Breast epithelium (tissue), 4 donors: ENCODE data around the gene OR4K2. TPM values are rescaled to one million over a fixed set of nuclear protein-coding genes. Genes with fewer than 3 reads are reported as not detected.

Experiments used
- DNase-seq, 2 donors: peaks; one replicate each; pipeline ENCODE4 v3.0.0-alpha.2; 2019; ENCODE audit warnings: low spot score in 2 of 2
- H3K27ac ChIP-seq, 2 donors: fragments of 200-600 bp; sonication (generic) in 1 of 2; one replicate each; pipeline ENCODE4 v1.5.1; 2016 to 2019; ENCODE audit warnings: mild to moderate bottlenecking in 1 of 2
- H3K27me3 ChIP-seq, 2 donors: fragments of 200-600 bp; sonication (generic) in 1 of 2; one replicate each; pipeline versions ENCODE4 v1.5.1 to v1.6.0; 2017 to 2019; ENCODE audit warnings: control low read depth in 1 of 2, mild to moderate bottlenecking in 1 of 2
- H3K36me3 ChIP-seq: fragments of 200-600 bp; one replicate; pipeline ENCODE4 v1.5.1; 2019
- H3K4me1 ChIP-seq, 2 donors: fragments of 200-600 bp; sonication (generic); one replicate each; pipeline ENCODE4 v1.5.1; 2016 to 2019; ENCODE audit warnings: control low read depth in 1 of 2
- H3K4me3 ChIP-seq, 3 donors: fragments of 200-600 bp; sonication (generic); 1 replicate in 2 of 3; 2 replicates in 1 of 3; pipeline ENCODE4 v1.5.1; 2016 to 2019; ENCODE audit warnings: mild to moderate bottlenecking in 3 of 3, moderate library complexity in 2 of 3
- H3K9me3 ChIP-seq, 2 donors: fragments of 200-600 bp; sonication (generic) in 1 of 2; one replicate each; pipeline ENCODE4 v1.5.1; 2016 to 2019; ENCODE audit warnings: control low read depth in 1 of 2
- POLR2A ChIP-seq: fragments of 450-650 bp; IDR thresholded peaks from one replicate; pipeline ENCODE4 v1.6.1; 2016; ENCODE audit warnings: antibody characterized with exemption, mild to moderate bottlenecking, moderate library complexity
- POLR2AphosphoS5 ChIP-seq, 3 donors: sonication (generic); formaldehyde crosslinking; IDR thresholded peaks; one replicate each; pipeline ENCODE4 v1.6.1; 2017; ENCODE audit warnings: antibody characterized with exemption in 3 of 3
- intact Hi-C: fragments of 100-400 bp; cut with DNase I; formaldehyde crosslinking; loops from one replicate; pipeline ENCODE4 v1.15.1; 2023; ENCODE audit warnings: low total_unique reads
- total RNA-seq, 3 donors: library from RNA; depleted of rRNA; stranded (reverse); fragments of >200 nt; gene quantifications; one replicate each; pipeline ENCODE4 v1.1.0, GENCODE V29; 2016
- TF ChIP-seq, protein P1 (sequence below), 3 donors: fragments of 450-650 bp; IDR thresholded peaks; one replicate each; pipeline ENCODE4 v1.5.1; 2016 to 2017; ENCODE audit warnings: antibody characterized with exemption in 3 of 3, mild to moderate bottlenecking in 3 of 3, moderate library complexity in 3 of 3

Gene OR4K2
- total RNA-seq, 3 donors from 2014 or later, result not detected

DNA sequence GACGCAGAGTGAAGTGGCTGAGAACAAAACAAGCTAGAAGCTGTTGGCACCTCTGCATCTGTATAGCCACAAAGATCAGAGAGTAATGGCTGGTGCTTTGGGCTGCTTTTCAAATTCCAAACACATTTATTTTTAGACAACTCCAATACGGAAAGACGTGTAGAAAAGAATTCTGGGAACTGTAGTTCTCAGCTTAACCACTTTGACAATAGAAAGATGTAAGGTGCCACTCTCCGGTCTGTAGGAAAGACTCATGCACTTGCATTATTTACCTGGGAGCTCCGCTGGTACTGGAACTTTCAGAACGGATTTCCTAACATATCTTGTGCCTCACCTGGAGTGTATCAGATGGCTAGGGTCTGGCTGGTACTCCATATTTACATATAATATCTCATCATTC, 1.8 kb upstream of the OR4K2 start:
- intact Hi-C loops, result no loop called here

DNA sequence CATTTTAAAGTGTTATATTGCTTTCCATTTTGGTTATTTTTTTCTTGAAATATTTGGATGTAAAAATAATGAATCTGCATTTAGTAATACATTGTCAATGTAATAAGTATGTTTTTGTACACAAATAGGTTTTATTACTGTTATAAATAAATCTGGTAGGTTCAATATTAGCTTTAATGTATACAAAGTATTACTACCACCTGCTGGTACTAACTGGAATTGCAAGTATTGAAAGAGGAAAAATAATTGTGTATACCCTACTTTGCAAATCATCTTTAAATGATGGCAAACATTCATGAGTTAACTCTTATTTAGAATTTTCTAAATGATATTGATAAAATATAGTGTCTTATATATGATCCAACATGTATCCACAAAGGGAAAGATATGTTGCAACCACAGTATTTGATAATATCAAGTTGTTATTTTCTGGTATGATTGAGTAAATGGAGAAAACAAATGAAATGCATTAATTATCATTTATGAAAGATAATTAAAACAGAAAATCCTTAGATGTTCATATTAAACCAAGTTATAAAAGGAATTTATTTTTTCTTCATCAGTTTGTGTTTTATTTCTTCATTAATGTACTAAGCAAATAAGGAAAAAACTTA, 3.2 kb downstream of the OR4K2 start:
- Histone ChIP-seq H3K4me3 (no peak overlapping the region), H3K9me3 (no peaks in the 10 kb centered on the region), H3K36me3 (no peaks in the 10 kb centered on the region), H3K4me1 (no peaks in the 10 kb centered on the region), H3K27ac (no peak overlapping the region), H3K27me3 (no peaks in the 10 kb centered on the region)
- intact Hi-C loops, result no loop called here
- TF ChIP-seq, protein P1, sequence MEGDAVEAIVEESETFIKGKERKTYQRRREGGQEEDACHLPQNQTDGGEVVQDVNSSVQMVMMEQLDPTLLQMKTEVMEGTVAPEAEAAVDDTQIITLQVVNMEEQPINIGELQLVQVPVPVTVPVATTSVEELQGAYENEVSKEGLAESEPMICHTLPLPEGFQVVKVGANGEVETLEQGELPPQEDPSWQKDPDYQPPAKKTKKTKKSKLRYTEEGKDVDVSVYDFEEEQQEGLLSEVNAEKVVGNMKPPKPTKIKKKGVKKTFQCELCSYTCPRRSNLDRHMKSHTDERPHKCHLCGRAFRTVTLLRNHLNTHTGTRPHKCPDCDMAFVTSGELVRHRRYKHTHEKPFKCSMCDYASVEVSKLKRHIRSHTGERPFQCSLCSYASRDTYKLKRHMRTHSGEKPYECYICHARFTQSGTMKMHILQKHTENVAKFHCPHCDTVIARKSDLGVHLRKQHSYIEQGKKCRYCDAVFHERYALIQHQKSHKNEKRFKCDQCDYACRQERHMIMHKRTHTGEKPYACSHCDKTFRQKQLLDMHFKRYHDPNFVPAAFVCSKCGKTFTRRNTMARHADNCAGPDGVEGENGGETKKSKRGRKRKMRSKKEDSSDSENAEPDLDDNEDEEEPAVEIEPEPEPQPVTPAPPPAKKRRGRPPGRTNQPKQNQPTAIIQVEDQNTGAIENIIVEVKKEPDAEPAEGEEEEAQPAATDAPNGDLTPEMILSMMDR (IDR thresholded peaks at IDR 0.05), result peak in 1 of 3 donors; percentile 20
- no peak for TF ChIP-seq POLR2A
- no peak for DNase-seq

More for the DNA sequence above, 1.8 kb upstream of the OR4K2 start:
- H3K9me3 ChIP-seq, result no peaks in the 10 kb centered on the region
- H3K4me1 ChIP-seq, result no peaks in the 10 kb centered on the region
- H3K27ac ChIP-seq, result no peak overlapping the region
- no peaks in the 10 kb centered on the region for H3K27me3 ChIP-seq
- H3K36me3 ChIP-seq, result no peaks in the 10 kb centered on the region
- no peak overlapping the region for H3K4me3 ChIP-seq
- DNase-seq, result no peak
- TF ChIP-seq POLR2AphosphoS5 (IDR thresholded peaks at IDR 0.05) (no peak), POLR2A (no peak)
- TF ChIP-seq, protein P1 (IDR thresholded peaks at IDR 0.05), result no peak

DNA sequence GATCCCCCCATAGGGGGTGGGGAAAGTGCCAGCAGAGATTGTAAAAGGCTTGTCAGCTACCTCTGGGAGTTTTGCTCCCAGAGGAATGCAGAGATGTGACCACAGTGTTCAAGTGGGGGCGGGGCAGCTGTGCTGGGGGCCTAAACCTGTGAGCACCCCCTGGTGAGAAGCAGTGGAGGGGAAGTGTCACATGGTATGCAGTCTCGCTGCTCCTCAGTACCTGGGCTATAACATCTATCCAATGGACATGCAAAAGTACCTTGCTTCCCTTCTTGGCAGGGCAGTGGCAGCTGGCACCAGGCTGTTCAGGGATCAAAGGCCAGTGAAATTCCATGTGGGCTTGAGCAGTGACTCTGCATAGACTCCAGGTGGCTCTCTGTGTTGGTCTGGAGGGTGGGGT, 20.3 kb downstream of the OR4K2 start:
- Histone ChIP-seq H3K27me3 (no peaks in the 10 kb centered on the region), H3K4me3 (no peak overlapping the region), H3K9me3 (peaks cover 28 to 84% of the 10 kb centered on the region in 2 donors), H3K4me1 (no peaks in the 10 kb centered on the region), H3K36me3 (no peaks in the 10 kb centered on the region), H3K27ac (no peak overlapping the region)
- no peak for DNase-seq
- intact Hi-C loops, result no loop called here
- TF ChIP-seq, protein P1 (IDR thresholded peaks at IDR 0.05), result no peak
- no peak for TF ChIP-seq POLR2A
- TF ChIP-seq POLR2AphosphoS5 (IDR thresholded peaks at IDR 0.05), result no peak

DNA sequence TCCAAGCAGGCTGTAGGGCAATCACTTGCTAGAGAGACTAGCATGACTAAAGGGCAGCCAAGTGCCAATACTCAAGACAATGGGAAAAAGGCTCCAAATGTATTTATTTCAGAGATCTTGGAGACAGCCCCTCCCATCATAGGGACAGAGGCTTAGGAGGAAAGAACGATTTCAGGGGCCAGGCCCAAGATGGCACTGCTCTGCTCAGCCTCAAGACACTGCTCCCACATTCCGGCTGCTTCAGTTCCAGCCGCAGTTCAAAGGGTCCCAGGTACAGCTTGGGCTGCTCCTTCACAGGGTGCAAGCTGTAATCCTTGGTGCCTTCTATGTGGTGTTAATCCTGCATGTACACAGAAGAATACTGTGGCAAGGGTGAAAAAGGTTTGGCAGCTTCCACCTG, 26.1 kb downstream of the OR4K2 start:
- intact Hi-C loops, result no loop called here
- no peak for DNase-seq
- Histone ChIP-seq H3K27me3 (no peaks in the 10 kb centered on the region), H3K4me3 (no peak overlapping the region), H3K36me3 (no peaks in the 10 kb centered on the region), H3K4me1 (no peaks in the 10 kb centered on the region), H3K27ac (no peak overlapping the region), H3K9me3 (peaks cover 2 to 37% of the 10 kb centered on the region in 2 donors)
- TF ChIP-seq POLR2A (no peak), POLR2AphosphoS5 (IDR thresholded peaks at IDR 0.05) (no peak)
- TF ChIP-seq, protein P1 (IDR thresholded peaks at IDR 0.05), result no peak

DNA sequence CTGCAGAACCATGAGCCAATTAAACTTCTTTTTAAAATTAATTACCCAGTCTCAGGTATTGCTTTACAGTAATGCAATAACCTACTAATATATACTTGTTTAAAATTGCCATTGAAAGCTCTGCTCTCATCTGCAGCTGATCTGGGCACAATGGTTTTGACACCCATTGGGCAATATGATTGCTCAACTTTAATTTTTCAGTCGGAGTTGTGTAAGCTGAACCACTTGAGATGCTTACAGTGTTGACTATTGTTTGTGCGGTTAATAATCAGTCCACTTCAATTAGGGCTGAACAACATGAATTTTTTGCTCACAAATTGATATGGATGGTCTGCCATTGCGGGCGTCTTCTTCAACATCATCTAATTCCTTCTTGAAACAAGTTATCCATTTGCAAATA, 27.5 kb downstream of the OR4K2 start:
- no peak for DNase-seq
- H3K27me3 ChIP-seq, result no peaks in the 10 kb centered on the region
- peaks cover 0 to 23% of the 10 kb centered on the region in 2 donors for H3K9me3 ChIP-seq
- H3K27ac ChIP-seq, result no peak overlapping the region
- no peak overlapping the region for H3K4me3 ChIP-seq
- H3K36me3 ChIP-seq, result no peaks in the 10 kb centered on the region
- intact Hi-C loops, result no loop called here
- no peaks in the 10 kb centered on the region for H3K4me1 ChIP-seq
- TF ChIP-seq POLR2AphosphoS5 (IDR thresholded peaks at IDR 0.05) (no peak), POLR2A (no peak)
- TF ChIP-seq, protein P1 (IDR thresholded peaks at IDR 0.05), result no peak
